A549 (cell line): ENCODE measurements around the gene ICAM2. TPM values are rescaled to one million over a fixed set of nuclear protein-coding genes. Genes with fewer than 3 reads are reported as not detected.
A peak's percentile ranks its signal among the peaks of the same experiment; 100 is the strongest.

ENCODE experiments used
- ATAC-seq, 2 experiments: fragments of 200-7000 bp in 1 of 2; fragments of >200 bp in 1 of 2; cut with Nextera tagmentation in 1 of 2; cut with Tn5 transposase in 1 of 2; 3 replicates each; pipeline versions ENCODE4 v1.8.0 to v1.9.1; 2018 to 2020; ENCODE audit warnings: mild to moderate bottlenecking in 1 of 2, moderate library complexity in 1 of 2
- CTCF ChIA-PET: fragments of 300-600 bp; sonication (Branson Sonifier 250); formaldehyde crosslinking; extraction: SDS; loops from one replicate; lab custom pipeline; 2021; ENCODE audit warnings: antibody characterized with exemption, inconsistent platforms; lab: Yijun Ruan, JAX
- POLR2A ChIA-PET: fragments of 350-600 bp; formaldehyde crosslinking; extraction: SDS; loops from one replicate; lab custom pipeline; 2021; ENCODE audit warnings: antibody characterized with exemption, inconsistent platforms; lab: Yijun Ruan, JAX
- DNase-seq, 2 experiments: peaks; one replicate each; pipeline versions ENCODE4 v3.0.0 to v3.0.0-alpha.2; 2011 to 2016; ENCODE audit warnings: low read depth in 1 of 2, low spot score in 1 of 2
- FAIRE-seq: peaks from 2 replicates; lab custom pipeline; 2011; peaks lifted over from hg19 to GRCh38; lab: Jason Lieb, UNC
- H3K27ac ChIP-seq, 2 experiments: fragments of >200 bp; sonication (Bioruptor Twin); formaldehyde crosslinking; 3 replicates each; pipeline ENCODE4 v1.5.1; 2016 to 2017
- H3K4me1 ChIP-seq: fragments of >200 bp; sonication (Bioruptor Twin); formaldehyde crosslinking; 3 replicates; pipeline ENCODE4 v1.6.1; 2016
- H3K4me2 ChIP-seq: fragments of >200 bp; sonication (Bioruptor Twin); formaldehyde crosslinking; 3 replicates; pipeline ENCODE4 v1.6.1; 2016
- H3K4me3 ChIP-seq: fragments of >200 bp; sonication (Bioruptor Twin); formaldehyde crosslinking; 3 replicates; pipeline ENCODE4 v1.5.1; 2016
- H3K9me3 ChIP-seq: fragments of >200 bp; sonication (Bioruptor Twin); formaldehyde crosslinking; 3 replicates; pipeline ENCODE4 v1.6.1; 2016
- BHLHE40 ChIP-seq: IDR thresholded peaks from 2 replicates; pipeline ENCODE4 v1.6.1; 2012; ENCODE audit warnings: low read depth, low read length, inconsistent platforms
- CEBPB ChIP-seq, 2 experiments: fragments of >200 bp in 1 of 2; sonication (Bioruptor Twin) in 1 of 2; formaldehyde crosslinking in 1 of 2; IDR thresholded peaks; 2 replicates each; pipeline ENCODE4 v1.6.1; 2012 to 2016
- EHF ChIP-seq: fragments of 250-450 bp; sonication (Bioruptor Pico); IDR thresholded peaks from 2 replicates; pipeline ENCODE4 v1.5.0; 2020; ENCODE audit warnings: mild to moderate bottlenecking
- HDAC2 ChIP-seq: fragments of 200-600 bp; sonication (generic); IDR thresholded peaks from 2 replicates; pipeline ENCODE4 v1.6.1; 2016
- HOXB13 ChIP-seq: fragments of 250-450 bp; sonication (Bioruptor Pico); IDR thresholded peaks from 2 replicates; pipeline ENCODE4 v1.5.0; 2020; ENCODE audit warnings: low read depth, mild to moderate bottlenecking, moderate library complexity
- HOXB5 ChIP-seq: fragments of 250-450 bp; sonication (Bioruptor Pico); IDR thresholded peaks from 2 replicates; pipeline ENCODE4 v1.5.0; 2020; ENCODE audit warnings: mild to moderate bottlenecking, moderate library complexity
- KDM5A ChIP-seq: fragments of 200-600 bp; sonication (generic); IDR thresholded peaks from 2 replicates; pipeline ENCODE4 v1.6.1; 2016; ENCODE audit warnings: antibody characterized with exemption, mild to moderate bottlenecking
- MAFK ChIP-seq: fragments of 450-650 bp; IDR thresholded peaks from 2 replicates; pipeline ENCODE4 v1.6.1; 2014; ENCODE audit not compliant: partially characterized antibody
- POLR2AphosphoS2 ChIP-seq: conservative IDR thresholded peaks from 2 replicates; pipeline ENCODE4 v1.6.1; 2012; ENCODE audit warnings: low read length, improper control_type of control experiment, inconsistent platforms
- RAD21 ChIP-seq, 2 experiments: fragments of >200 bp in 1 of 2; sonication (Bioruptor Twin) in 1 of 2; formaldehyde crosslinking in 1 of 2; IDR thresholded peaks in 1 of 2; conservative IDR thresholded peaks in 1 of 2; 2 replicates in 1 of 2; 3 replicates in 1 of 2; pipeline ENCODE4 v1.6.1; 2012 to 2018; ENCODE audit warnings: inconsistent platforms in 1 of 2
- RARB ChIP-seq: fragments of 250-450 bp; sonication (Bioruptor Pico); IDR thresholded peaks from 2 replicates; pipeline ENCODE4 v1.8.0; 2021; ENCODE audit warnings: mild to moderate bottlenecking, moderate library complexity
- RCOR1 ChIP-seq: fragments of 150-350 bp; IDR thresholded peaks from 2 replicates; pipeline ENCODE4 v1.6.1; 2014; ENCODE audit warnings: antibody characterized with exemption, low read length, low read depth
- RFX5 ChIP-seq: fragments of 450-650 bp; IDR thresholded peaks from 2 replicates; pipeline ENCODE4 v1.7.1; 2014; ENCODE audit warnings: antibody characterized with exemption, mild to moderate bottlenecking, moderate library complexity
- RNF2 ChIP-seq: fragments of 200-600 bp; sonication (generic); IDR thresholded peaks from 2 replicates; pipeline ENCODE4 v1.6.1; 2016; ENCODE audit warnings: low read depth, mild to moderate bottlenecking, antibody characterized with exemption, moderate library complexity, borderline replicate concordance
- SMC3 ChIP-seq: fragments of >200 bp; sonication (Bioruptor Twin); formaldehyde crosslinking; IDR thresholded peaks from 3 replicates; pipeline ENCODE4 v1.6.1; 2018; ENCODE audit warnings: inconsistent platforms
- SREBF2 ChIP-seq: fragments of 450-650 bp; IDR thresholded peaks from 2 replicates; pipeline ENCODE4 v1.6.1; 2014; ENCODE audit warnings: mild to moderate bottlenecking, moderate library complexity
- ZSCAN20 ChIP-seq: fragments of 250-450 bp; sonication (Bioruptor Pico); IDR thresholded peaks from 2 replicates; pipeline ENCODE4 v1.8.0; 2022; ENCODE audit warnings: mild to moderate bottlenecking, moderate library complexity
- WGBS: methylation state at CpG from one replicate; pipeline ENCODE4 v1.1.6; 2017; ENCODE audit errors: missing lambda C conversion rate; 5-methylcytosine and 5-hydroxymethylcytosine counted together
- polyA plus RNA-seq, 4 experiments: library from polyadenylated mRNA; depleted of rRNA in 3 of 4; stranded (reverse); fragments of >200 nt; fragmentation: RNase III in 1 of 4; extraction: RNeasy Plus Mini Kit Qiagen cat#74134 plus additional on column Dnase treatment in 1 of 4; gene quantifications; 2 replicates in 3 of 4; 3 replicates in 1 of 4; pipeline ENCODE4 v1.2.3, GENCODE V29; 2011 to 2017
- TF ChIP-seq, protein P1 (sequence below): fragments of >200 bp; sonication (Bioruptor Twin); formaldehyde crosslinking; IDR thresholded peaks from 3 replicates; pipeline ENCODE4 v1.5.1; 2016
- TF ChIP-seq, protein P2 (sequence below): fragments of 250-450 bp; sonication (Bioruptor Pico); IDR thresholded peaks from 2 replicates; pipeline ENCODE4 v1.5.0; 2021; ENCODE audit warnings: mild to moderate bottlenecking, moderate library complexity, borderline replicate concordance

Gene ICAM2
- polyA plus RNA-seq, 2 of the 4 experiments (the other 2 are of a cell fraction): not detected

DNA sequence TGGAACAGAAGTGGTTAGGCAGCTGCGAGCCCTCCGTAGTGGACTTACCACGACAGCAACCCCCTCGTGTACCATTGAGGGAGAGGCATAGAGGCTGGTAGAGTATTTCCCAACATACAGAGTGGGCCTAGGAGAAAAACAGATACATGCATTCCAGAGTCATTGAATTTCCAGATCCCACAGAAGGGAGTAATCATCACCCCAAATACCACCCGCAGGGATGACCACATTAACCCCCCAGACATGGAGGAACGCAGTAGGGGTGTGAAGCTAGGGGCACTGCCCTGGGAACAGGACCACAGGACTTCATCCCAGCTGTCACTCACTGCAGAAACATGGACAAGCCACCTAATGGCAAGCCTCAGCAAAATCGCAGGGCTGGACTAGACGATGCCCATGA lies 44.7 kb upstream of the ICAM2 start:
- Histone ChIP-seq H3K4me1 (0 out of 3 replicates have a peak, but pooled peaks cover under 1% of the 10 kb centered on the region), H3K9me3 (peaks cover 17% of the 10 kb centered on the region), H3K27ac (no peak overlapping the region), H3K4me2 (no peak overlapping the region), H3K4me3 (no peak overlapping the region)
- ChIA-PET CTCF (interaction anchor here (0.8 to 8.3 kb wide), 9 partner anchors 10 to 146 kb away, joined by 3 to 118 read pairs (median 13); partner anchors contain the start of gene GH1), POLR2A (interaction anchor here (0.7 kb wide), 1 partner anchor 17 kb away, joined by 3 read pairs; no protein-coding TSS in a partner anchor)
- DNase-seq (no peak), FAIRE-seq (no peak), ATAC-seq (no peak)
- WGBS: 82% methylated on average over 8 of the region's 8 CpGs
- no peak for TF ChIP-seq RFX5
- TF ChIP-seq, protein P1, sequence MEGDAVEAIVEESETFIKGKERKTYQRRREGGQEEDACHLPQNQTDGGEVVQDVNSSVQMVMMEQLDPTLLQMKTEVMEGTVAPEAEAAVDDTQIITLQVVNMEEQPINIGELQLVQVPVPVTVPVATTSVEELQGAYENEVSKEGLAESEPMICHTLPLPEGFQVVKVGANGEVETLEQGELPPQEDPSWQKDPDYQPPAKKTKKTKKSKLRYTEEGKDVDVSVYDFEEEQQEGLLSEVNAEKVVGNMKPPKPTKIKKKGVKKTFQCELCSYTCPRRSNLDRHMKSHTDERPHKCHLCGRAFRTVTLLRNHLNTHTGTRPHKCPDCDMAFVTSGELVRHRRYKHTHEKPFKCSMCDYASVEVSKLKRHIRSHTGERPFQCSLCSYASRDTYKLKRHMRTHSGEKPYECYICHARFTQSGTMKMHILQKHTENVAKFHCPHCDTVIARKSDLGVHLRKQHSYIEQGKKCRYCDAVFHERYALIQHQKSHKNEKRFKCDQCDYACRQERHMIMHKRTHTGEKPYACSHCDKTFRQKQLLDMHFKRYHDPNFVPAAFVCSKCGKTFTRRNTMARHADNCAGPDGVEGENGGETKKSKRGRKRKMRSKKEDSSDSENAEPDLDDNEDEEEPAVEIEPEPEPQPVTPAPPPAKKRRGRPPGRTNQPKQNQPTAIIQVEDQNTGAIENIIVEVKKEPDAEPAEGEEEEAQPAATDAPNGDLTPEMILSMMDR: no peak
- TF ChIP-seq, protein P2, sequence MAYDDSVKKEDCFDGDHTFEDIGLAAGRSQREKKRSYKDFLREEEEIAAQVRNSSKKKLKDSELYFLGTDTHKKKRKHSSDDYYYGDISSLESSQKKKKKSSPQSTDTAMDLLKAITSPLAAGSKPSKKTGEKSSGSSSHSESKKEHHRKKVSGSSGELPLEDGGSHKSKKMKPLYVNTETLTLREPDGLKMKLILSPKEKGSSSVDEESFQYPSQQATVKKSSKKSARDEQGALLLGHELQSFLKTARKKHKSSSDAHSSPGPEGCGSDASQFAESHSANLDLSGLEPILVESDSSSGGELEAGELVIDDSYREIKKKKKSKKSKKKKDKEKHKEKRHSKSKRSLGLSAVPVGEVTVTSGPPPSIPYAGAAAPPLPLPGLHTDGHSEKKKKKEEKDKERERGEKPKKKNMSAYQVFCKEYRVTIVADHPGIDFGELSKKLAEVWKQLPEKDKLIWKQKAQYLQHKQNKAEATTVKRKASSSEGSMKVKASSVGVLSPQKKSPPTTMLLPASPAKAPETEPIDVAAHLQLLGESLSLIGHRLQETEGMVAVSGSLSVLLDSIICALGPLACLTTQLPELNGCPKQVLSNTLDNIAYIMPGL (CRISPR knock-in tag): no peak
- no peak for TF ChIP-seq CEBPB (IDR thresholded peaks at IDR 0.05)
- TF ChIP-seq HOXB13 (CRISPR knock-in tag): no peak
- TF ChIP-seq ZSCAN20: no peak
- TF ChIP-seq RNF2: no peak
- TF ChIP-seq RARB (CRISPR knock-in tag): no peak
- no peak for TF ChIP-seq RCOR1

DNA sequence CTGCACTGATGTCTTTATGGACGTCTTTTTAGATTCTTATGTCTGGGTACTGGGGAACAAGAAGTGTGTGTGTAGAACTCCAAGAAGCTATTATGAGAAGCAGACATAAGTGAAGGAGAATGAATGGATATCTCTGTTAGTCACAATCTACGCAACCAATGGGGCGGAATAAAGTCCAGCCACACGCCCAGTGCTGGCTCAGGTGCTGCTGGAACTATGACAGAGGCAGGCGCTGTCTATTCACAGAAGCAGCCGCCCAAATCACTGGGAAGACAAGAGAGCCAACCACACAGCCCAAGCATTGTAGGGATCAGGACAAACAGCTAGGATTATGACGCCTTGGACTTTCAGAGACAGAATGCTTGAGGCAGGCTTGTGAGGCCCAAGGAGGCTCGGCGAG lies 43.9 kb upstream of the ICAM2 start:
- DNase-seq (no peak), FAIRE-seq (no peak), ATAC-seq (no peak)
- Histone ChIP-seq H3K4me3 (no peak overlapping the region), H3K4me1 (peaks cover 8% of the 10 kb centered on the region; the same call in 1 of the 3 replicates), H3K27ac (no peak overlapping the region; a peak in 1 of 6 replicates), H3K9me3 (peaks cover 9% of the 10 kb centered on the region), H3K4me2 (no peak overlapping the region)
- TF ChIP-seq SREBF2 (no peak), BHLHE40 (no peak), HOXB13 (CRISPR knock-in tag) (no peak), MAFK (no peak), RAD21 (conservative IDR thresholded peaks at IDR 0.05 in 1 of 2, IDR thresholded peaks at IDR 0.05 in 1 of 2) (no peak), POLR2AphosphoS2 (no peak), KDM5A (no peak), EHF (no peak), HDAC2 (no peak), RNF2 (no peak)
- CTCF ChIA-PET: interaction anchor here (0.5 to 8.3 kb wide), 24 partner anchors 10 to 152 kb away, joined by 3 to 118 read pairs (median 4); partner anchors contain the start of genes ERN1 and GH1
- 95% methylated on average over 9 of the region's 9 CpGs for WGBS
- POLR2A ChIA-PET: interaction anchor here (1.1 to 1.4 kb wide), 2 partner anchors 65 to 81 kb away, joined by 5 to 8 read pairs; partner anchors contain the start of gene ERN1

DNA sequence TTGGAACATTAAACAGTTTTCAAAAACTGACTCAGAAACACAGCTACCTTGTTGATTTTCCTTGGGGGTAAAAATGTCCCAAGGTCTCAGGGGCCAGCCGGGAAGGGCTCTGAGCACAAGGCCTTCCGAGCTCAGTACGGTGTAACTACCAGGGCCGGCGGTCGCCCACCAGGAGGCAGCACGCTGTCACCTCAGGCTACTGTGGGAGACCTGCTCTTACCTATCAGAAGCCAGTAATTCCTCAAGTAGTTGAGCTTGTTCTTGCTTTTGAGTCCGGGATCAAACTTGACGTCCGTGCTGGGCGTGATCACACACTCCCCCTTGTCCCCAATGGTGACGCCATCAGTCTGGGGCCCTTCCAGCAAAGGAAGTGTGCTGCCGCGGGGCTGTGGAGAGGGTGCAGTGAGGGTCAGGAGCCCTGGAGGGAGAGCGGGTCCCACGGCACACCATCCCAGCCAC lies 43.4 kb upstream of the ICAM2 start:
- Histone ChIP-seq H3K27ac (peak overlapping the region in 1 of 2 experiments; percentile 31; a peak in 1 of 6 replicates), H3K4me2 (no peak overlapping the region), H3K4me1 (peaks cover 14% of the 10 kb centered on the region), H3K4me3 (no peak overlapping the region), H3K9me3 (peaks cover 4% of the 10 kb centered on the region; the same call in 2 of the 3 replicates)
- WGBS: 68% methylated on average over 12 of the region's 16 CpGs
- ChIA-PET POLR2A (interaction anchor here (1.1 to 1.4 kb wide), 2 partner anchors 66 to 82 kb away, joined by 5 to 8 read pairs; partner anchors contain the start of gene ERN1), CTCF (interaction anchor here (0.5 to 8.3 kb wide), 24 partner anchors 9 to 152 kb away, joined by 3 to 118 read pairs (median 4); partner anchors contain the start of genes ERN1 and GH1)
- ATAC-seq: peak; percentile 75 to 97
- DNase-seq: peak; percentile 53 to 68
- TF ChIP-seq SMC3 (peak; percentile 83), HOXB5 (no peak), RAD21 (conservative IDR thresholded peaks at IDR 0.05 in 1 of 2, IDR thresholded peaks at IDR 0.05 in 1 of 2) (peak; percentile 73 to 79)
- TF ChIP-seq, protein P1: peak; percentile 54
- no peak for FAIRE-seq
